ENCODE data around the gene MCOLN2. TPM values are rescaled to one million over a fixed set of nuclear protein-coding genes. Genes with fewer than 3 reads are reported as not detected.
"Not testable (repeated sequence)": the region's sequence is repeated elsewhere in the genome, so short reads cannot be mapped to it uniquely, and the experiment has no call there.

The MCOLN2 gene
- total RNA-seq, 1 experiment from 2014 or later = 1.3 TPM

DNA sequence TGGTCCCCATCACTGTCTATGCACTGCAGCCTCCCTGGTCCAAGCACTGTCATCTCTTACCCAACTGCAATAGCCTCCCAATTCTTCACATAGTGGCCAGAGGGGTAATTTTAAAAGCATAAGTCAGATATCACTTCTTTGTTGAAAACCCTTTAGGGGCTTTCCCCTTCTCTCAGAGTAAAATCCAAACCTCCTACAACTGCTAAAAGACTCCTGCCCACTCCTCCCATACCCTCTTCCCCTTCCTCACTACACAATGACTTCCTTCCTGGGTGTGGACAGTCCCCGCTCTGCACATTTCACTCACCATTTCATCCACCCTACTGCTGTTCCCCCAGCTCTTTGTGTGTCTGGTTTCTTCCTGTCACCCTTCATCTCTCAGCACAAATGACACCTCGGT is 8.3 kb downstream of the MCOLN2 start:
- H3K4me3 Mint-ChIP-seq = no peak overlapping the region
- no peaks in the 10 kb centered on the region for H3K4me1 ChIP-seq (ENCODE audit: insufficient read depth, low read length)
- H3K9me3 Mint-ChIP-seq = no peaks in the 10 kb centered on the region
- H2BK12ac ChIP-seq (ENCODE audit: insufficient read length, low read depth, low read length) = no peak overlapping the region
- H3K4me2 ChIP-seq (ENCODE audit: insufficient read depth, insufficient read length, low read length) = no peak overlapping the region
- H3K23ac ChIP-seq (ENCODE audit: insufficient read length, low read depth, low read length) = no peak overlapping the region
- H4K20me1 ChIP-seq (ENCODE audit: control insufficient read depth, insufficient read depth, insufficient read length) = no peaks in the 10 kb centered on the region
- H2BK15ac ChIP-seq (ENCODE audit: low read depth, low read length) = no peak overlapping the region
- no peak overlapping the region for H4K91ac ChIP-seq (ENCODE audit: insufficient read length, low read depth, low read length)
- no peak overlapping the region for H2BK120ac ChIP-seq (ENCODE audit: low read depth, low read length, poor library complexity, severe bottlenecking)
- H3K36me3 Mint-ChIP-seq (ENCODE audit: insufficient read depth in 1 of 3, low read depth in 3 of 3) = no peaks in the 10 kb centered on the region
- TF ChIP-seq CTCF (conservative IDR thresholded peaks at IDR 0.05) = no peak
- H3K9me3 ChIP-seq (ENCODE audit: control insufficient read depth, low read depth, low read length) = no peaks in the 10 kb centered on the region
- H3K27me3 Mint-ChIP-seq (ENCODE audit: low read depth) = peaks cover 11% of the 10 kb centered on the region
- H4K5ac ChIP-seq (ENCODE audit: insufficient read length, low read depth, low read length) = no peak overlapping the region
- no CpG with 5 or more reads among the region's 2 CpGs for WGBS (ENCODE audit: extremely low coverage, insufficient read length, low lambda C conversion rate)
- H3K23me2 ChIP-seq (ENCODE audit: insufficient read length, low read depth, low read length, poor library complexity, severe bottlenecking) = no peaks in the 10 kb centered on the region
- H3T11ph ChIP-seq (ENCODE audit: low read length) = no peak overlapping the region
- no peak overlapping the region for H3K4ac ChIP-seq (ENCODE audit: low read depth, low read length)
- no peak overlapping the region for H3K9ac ChIP-seq (ENCODE audit: extremely low read depth, insufficient read length, low read length)
- no peak overlapping the region for H3K27ac Mint-ChIP-seq
- no peak overlapping the region for H2BK20ac ChIP-seq (ENCODE audit: low read depth, low read length, poor library complexity, severe bottlenecking)
- no peak for DNase-seq
- H3K56ac ChIP-seq (ENCODE audit: insufficient read length, low read depth, low read length) = no peak overlapping the region
- H3K4me1 Mint-ChIP-seq = no peaks in the 10 kb centered on the region
- no peaks in the 10 kb centered on the region for H3K27me3 ChIP-seq (ENCODE audit: insufficient read depth, low read length)
- no peak overlapping the region for H3K14ac ChIP-seq (ENCODE audit: insufficient read depth, low read length)
- no peak overlapping the region for H2BK5ac ChIP-seq (ENCODE audit: insufficient read length, low read length)
- no peak overlapping the region for H3K18ac ChIP-seq (ENCODE audit: insufficient read length, low read depth, low read length)
- H3K27ac ChIP-seq (ENCODE audit: insufficient read length, low read depth, low read length) = no peak overlapping the region
- no peak overlapping the region for H2AFZ ChIP-seq (ENCODE audit: low read length)
- H2AK5ac ChIP-seq (ENCODE audit: insufficient read length, low read length) = no peak overlapping the region
- H4K8ac ChIP-seq (replicated peaks; ENCODE audit: insufficient read length, low read depth, low read length) = no peak overlapping the region
- no peaks in the 10 kb centered on the region for H3K79me1 ChIP-seq (ENCODE audit: insufficient read depth, low read depth, low read length, poor library complexity, severe bottlenecking)
- H3K79me2 ChIP-seq (ENCODE audit: insufficient read depth, low read length) = no peaks in the 10 kb centered on the region

DNA sequence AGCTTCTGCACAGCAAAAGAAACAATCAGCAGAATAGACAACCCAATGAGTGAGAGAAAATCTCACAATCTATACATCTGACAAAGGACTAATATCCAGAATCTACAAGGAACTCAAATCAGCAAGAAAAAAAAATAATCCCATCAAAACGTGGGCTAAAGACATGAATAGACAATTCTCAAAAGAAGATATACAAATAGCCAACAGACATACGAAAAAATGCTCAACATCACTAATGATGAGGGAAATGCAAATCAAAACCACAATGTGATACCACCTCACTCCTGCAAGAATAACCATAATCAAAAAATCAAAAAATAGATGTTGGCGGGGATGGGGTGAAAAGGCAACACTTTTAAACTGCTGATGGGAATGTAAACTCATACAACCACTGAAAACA is 10.4 kb downstream of the MCOLN2 start:
- not testable (repeated sequence) for H2BK12ac ChIP-seq (ENCODE audit: insufficient read length, low read depth, low read length); H3K9me3 Mint-ChIP-seq

More for the DNA sequence above, 10.4 kb downstream of the MCOLN2 start:
- not testable (repeated sequence) for H3K36me3 Mint-ChIP-seq (ENCODE audit: insufficient read depth in 1 of 3, low read depth in 3 of 3); H3K27me3 Mint-ChIP-seq (ENCODE audit: low read depth); H3K23me2 ChIP-seq (ENCODE audit: insufficient read length, low read depth, low read length, poor library complexity, severe bottlenecking); H3K9ac ChIP-seq (ENCODE audit: extremely low read depth, insufficient read length, low read length); H2BK20ac ChIP-seq (ENCODE audit: low read depth, low read length, poor library complexity, severe bottlenecking); H3K56ac ChIP-seq (ENCODE audit: insufficient read length, low read depth, low read length); H4K8ac ChIP-seq (replicated peaks; ENCODE audit: insufficient read length, low read depth, low read length); H2BK120ac ChIP-seq (ENCODE audit: low read depth, low read length, poor library complexity, severe bottlenecking); H3K27me3 ChIP-seq (ENCODE audit: insufficient read depth, low read length); H3K4me1 ChIP-seq (ENCODE audit: insufficient read depth, low read length); H3K79me2 ChIP-seq (ENCODE audit: insufficient read depth, low read length); H3K4me3 Mint-ChIP-seq; H3K27ac ChIP-seq (ENCODE audit: insufficient read length, low read depth, low read length); H2AK5ac ChIP-seq (ENCODE audit: insufficient read length, low read length); H3K14ac ChIP-seq (ENCODE audit: insufficient read depth, low read length); H3K27ac Mint-ChIP-seq; H3K18ac ChIP-seq (ENCODE audit: insufficient read length, low read depth, low read length); DNase-seq; H3K79me1 ChIP-seq (ENCODE audit: insufficient read depth, low read depth, low read length, poor library complexity, severe bottlenecking); H2AFZ ChIP-seq (ENCODE audit: low read length); H3K9me3 ChIP-seq (ENCODE audit: control insufficient read depth, low read depth, low read length); H3K23ac ChIP-seq (ENCODE audit: insufficient read length, low read depth, low read length); H4K5ac ChIP-seq (ENCODE audit: insufficient read length, low read depth, low read length); H3T11ph ChIP-seq (ENCODE audit: low read length); H4K91ac ChIP-seq (ENCODE audit: insufficient read length, low read depth, low read length); H2BK15ac ChIP-seq (ENCODE audit: low read depth, low read length); H3K4me2 ChIP-seq (ENCODE audit: insufficient read depth, insufficient read length, low read length); H3K4ac ChIP-seq (ENCODE audit: low read depth, low read length); H3K4me1 Mint-ChIP-seq; H2BK5ac ChIP-seq (ENCODE audit: insufficient read length, low read length); H4K20me1 ChIP-seq (ENCODE audit: control insufficient read depth, insufficient read depth, insufficient read length)
- no CpG with 5 or more reads among the region's 3 CpGs for WGBS (ENCODE audit: extremely low coverage, insufficient read length, low lambda C conversion rate)

Measured in H9 (cell line).